GM10248 (cell line): ENCODE data around the gene ANKH.

Experiments used
- CTCF ChIA-PET: fragments of 300-600 bp; sonication (Branson Sonifier 250); formaldehyde crosslinking; extraction: SDS; loops from one replicate; lab custom pipeline; 2021; ENCODE audit warnings: antibody characterized with exemption; lab: Yijun Ruan, JAX
- POLR2A ChIA-PET: fragments of 350-650 bp; sonication (Branson Sonifier 250); formaldehyde crosslinking; extraction: SDS; loops from one replicate; lab custom pipeline; 2020; ENCODE audit warnings: antibody characterized with exemption; lab: Yijun Ruan, JAX
- DNase-seq: peaks from one replicate; pipeline ENCODE4 v3.0.0; 2012; ENCODE audit errors: extremely low spot score
- CTCF ChIP-seq: IDR thresholded peaks from 2 replicates; pipeline ENCODE4 v1.5.1; 2012; ENCODE audit warnings: mild to moderate bottlenecking, low read depth; ENCODE audit errors: extremely low read depth, missing control alignments, control extremely low read depth

ANKH gene

GRCh38 chr5:14676320-14676719 lies 195.3 kb downstream of the ANKH start:
- POLR2A ChIA-PET, result no interaction called here
- DNase-seq, result no peak
- CTCF ChIA-PET, result interaction anchor here (1.4 to 4.2 kb wide), 5 partner anchors 7 to 27 kb away, joined by 5 to 27 read pairs (median 7); no protein-coding TSS in a partner anchor
- no peak for TF ChIP-seq CTCF

- no peak for TF ChIP-seq CTCF
- CTCF ChIA-PET, result interaction anchor here (1.4 to 4.2 kb wide), 4 partner anchors 8 to 14 kb away, joined by 5 to 27 read pairs (median 6); no protein-coding TSS in a partner anchor
- peak; percentile 35 for DNase-seq
- POLR2A ChIA-PET, result interaction anchor here (1.0 kb wide), 1 partner anchor 10 kb away, joined by 3 read pairs; no protein-coding TSS in a partner anchor
Measured at GRCh38 chr5:14675865-14676300, 195.7 kb downstream of the ANKH start.

GRCh38 chr5:14674983-14675854 lies 196.4 kb downstream of the ANKH start:
- no peak for DNase-seq
- ChIA-PET CTCF (interaction anchor here (0.9 to 4.2 kb wide), 5 partner anchors 8 to 14 kb away, joined by 5 to 27 read pairs (median 6); no protein-coding TSS in a partner anchor), POLR2A (interaction anchor here (0.7 to 1.0 kb wide), 2 partner anchors 9 to 11 kb away, joined by 3 read pairs; partner anchors contain the start of gene OTULIN)
- no peak for TF ChIP-seq CTCF

GRCh38 chr5:14673443-14673842 lies 198.1 kb downstream of the ANKH start:
- TF ChIP-seq CTCF, result no peak
- no peak for DNase-seq
- ChIA-PET CTCF (interaction anchor here (1.3 to 3.0 kb wide), 3 partner anchors 12 to 25 kb away, joined by 3 to 25 read pairs (median 14); no protein-coding TSS in a partner anchor), POLR2A (no interaction called here)

GRCh38 chr5:14672484-14673394 lies 198.8 kb downstream of the ANKH start:
- ChIA-PET CTCF (interaction anchor here (0.9 to 3.0 kb wide), 5 partner anchors 8 to 403 kb away, joined by 3 to 25 read pairs (median 6); no protein-coding TSS in a partner anchor), POLR2A (interaction anchor here (0.5 kb wide), 1 partner anchor 31 kb away, joined by 4 read pairs; no protein-coding TSS in a partner anchor)
- DNase-seq, result no peak
- TF ChIP-seq CTCF, result no peak
